ENCODE measurements around the gene TPCN2. TPM values are rescaled to one million over a fixed set of nuclear protein-coding genes. Genes with fewer than 3 reads are reported as not detected.

TPCN2 gene
- total RNA-seq, 1 experiment from 2014 or later, result 15.2 TPM

DNA sequence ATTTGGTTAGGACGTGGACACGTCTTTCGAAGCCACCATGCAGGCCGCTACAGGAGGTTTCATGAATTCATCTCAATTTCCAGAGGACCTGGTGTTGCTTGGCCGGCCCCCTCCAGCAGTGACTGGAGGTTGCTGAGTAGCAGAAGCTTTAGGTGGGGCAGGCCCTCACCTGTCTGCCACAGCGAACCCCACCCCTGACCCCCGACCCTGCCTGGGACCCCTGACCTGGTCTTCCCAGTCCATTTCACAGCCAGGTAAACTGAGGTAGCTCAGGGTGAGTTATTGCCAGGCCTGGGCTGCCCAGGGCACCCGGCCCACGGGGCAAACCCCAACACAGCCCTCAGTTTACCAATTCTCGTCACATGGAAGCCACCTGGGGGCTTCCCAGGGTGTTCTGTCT lies 67.9 kb downstream of the TPCN2 start (continued):
- TF ChIP-seq, protein P1, sequence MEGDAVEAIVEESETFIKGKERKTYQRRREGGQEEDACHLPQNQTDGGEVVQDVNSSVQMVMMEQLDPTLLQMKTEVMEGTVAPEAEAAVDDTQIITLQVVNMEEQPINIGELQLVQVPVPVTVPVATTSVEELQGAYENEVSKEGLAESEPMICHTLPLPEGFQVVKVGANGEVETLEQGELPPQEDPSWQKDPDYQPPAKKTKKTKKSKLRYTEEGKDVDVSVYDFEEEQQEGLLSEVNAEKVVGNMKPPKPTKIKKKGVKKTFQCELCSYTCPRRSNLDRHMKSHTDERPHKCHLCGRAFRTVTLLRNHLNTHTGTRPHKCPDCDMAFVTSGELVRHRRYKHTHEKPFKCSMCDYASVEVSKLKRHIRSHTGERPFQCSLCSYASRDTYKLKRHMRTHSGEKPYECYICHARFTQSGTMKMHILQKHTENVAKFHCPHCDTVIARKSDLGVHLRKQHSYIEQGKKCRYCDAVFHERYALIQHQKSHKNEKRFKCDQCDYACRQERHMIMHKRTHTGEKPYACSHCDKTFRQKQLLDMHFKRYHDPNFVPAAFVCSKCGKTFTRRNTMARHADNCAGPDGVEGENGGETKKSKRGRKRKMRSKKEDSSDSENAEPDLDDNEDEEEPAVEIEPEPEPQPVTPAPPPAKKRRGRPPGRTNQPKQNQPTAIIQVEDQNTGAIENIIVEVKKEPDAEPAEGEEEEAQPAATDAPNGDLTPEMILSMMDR (IDR thresholded peaks at IDR 0.05 in 2 of 3, conservative IDR thresholded peaks at IDR 0.05 in 1 of 3; ENCODE audit: borderline replicate concordance in 1 of 3, insufficient read depth in 1 of 3, low read depth in 2 of 3, low read length in 2 of 3), result no peak
- TF ChIP-seq, protein P2, sequence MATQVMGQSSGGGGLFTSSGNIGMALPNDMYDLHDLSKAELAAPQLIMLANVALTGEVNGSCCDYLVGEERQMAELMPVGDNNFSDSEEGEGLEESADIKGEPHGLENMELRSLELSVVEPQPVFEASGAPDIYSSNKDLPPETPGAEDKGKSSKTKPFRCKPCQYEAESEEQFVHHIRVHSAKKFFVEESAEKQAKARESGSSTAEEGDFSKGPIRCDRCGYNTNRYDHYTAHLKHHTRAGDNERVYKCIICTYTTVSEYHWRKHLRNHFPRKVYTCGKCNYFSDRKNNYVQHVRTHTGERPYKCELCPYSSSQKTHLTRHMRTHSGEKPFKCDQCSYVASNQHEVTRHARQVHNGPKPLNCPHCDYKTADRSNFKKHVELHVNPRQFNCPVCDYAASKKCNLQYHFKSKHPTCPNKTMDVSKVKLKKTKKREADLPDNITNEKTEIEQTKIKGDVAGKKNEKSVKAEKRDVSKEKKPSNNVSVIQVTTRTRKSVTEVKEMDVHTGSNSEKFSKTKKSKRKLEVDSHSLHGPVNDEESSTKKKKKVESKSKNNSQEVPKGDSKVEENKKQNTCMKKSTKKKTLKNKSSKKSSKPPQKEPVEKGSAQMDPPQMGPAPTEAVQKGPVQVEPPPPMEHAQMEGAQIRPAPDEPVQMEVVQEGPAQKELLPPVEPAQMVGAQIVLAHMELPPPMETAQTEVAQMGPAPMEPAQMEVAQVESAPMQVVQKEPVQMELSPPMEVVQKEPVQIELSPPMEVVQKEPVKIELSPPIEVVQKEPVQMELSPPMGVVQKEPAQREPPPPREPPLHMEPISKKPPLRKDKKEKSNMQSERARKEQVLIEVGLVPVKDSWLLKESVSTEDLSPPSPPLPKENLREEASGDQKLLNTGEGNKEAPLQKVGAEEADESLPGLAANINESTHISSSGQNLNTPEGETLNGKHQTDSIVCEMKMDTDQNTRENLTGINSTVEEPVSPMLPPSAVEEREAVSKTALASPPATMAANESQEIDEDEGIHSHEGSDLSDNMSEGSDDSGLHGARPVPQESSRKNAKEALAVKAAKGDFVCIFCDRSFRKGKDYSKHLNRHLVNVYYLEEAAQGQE (IDR thresholded peaks at IDR 0.05; ENCODE audit: low read depth), result no peak
- TF ChIP-seq CEBPB (IDR thresholded peaks at IDR 0.05; ENCODE audit: low read depth), result no peak

DNA sequence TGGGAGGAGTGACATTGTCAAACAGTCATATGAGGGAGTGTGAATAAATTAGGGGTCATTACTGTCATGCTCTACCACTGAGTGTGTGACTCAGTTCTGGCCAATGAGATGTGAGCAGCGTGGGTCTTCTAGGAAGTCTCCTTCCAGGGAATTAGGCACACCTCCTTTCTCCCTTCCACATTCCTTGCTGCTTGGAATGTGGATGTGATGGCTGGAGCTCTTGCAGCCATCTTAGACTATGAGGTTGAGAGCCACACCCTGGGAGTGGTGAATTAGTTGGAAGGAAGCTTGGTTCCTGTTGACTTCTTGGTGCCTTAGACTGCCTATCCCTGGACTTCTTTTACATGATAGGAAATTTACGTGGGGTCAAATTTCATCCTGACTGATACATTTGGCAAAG lies 70.5 kb downstream of the TPCN2 start:
- ChIA-PET POLR2A (interaction anchor here (1.4 kb wide), 1 partner anchor 174 kb away, joined by 3 read pairs; the partner anchor contains the start of gene MYEOV), CTCF (interaction anchor here (0.8 to 1.9 kb wide), 3 partner anchors 12 to 550 kb away, joined by 3 to 11 read pairs (median 3); no protein-coding TSS in a partner anchor), RAD21 (ENCODE audit: low non-redundant PET in 1 of 2, low total read pairs in 2 of 2, uncharacterized antibody in 2 of 2, unreplicated experiment in 2 of 2) (no interaction called here)
- no peak overlapping the region for H2AFZ ChIP-seq (ENCODE audit: low read depth, low read length, poor library complexity, severe bottlenecking)
- no TSS peak for BruUV-seq (replicated peaks)
- no peaks in the 10 kb centered on the region for H3K9me2 ChIP-seq (ENCODE audit: insufficient read depth)
- H3K27ac ChIP-seq (ENCODE audit: low read depth, low read length), result no peak overlapping the region
- no peak for ATAC-seq
- peaks cover 42 to 66% of the 10 kb centered on the region in 2 experiments for H3K4me1 ChIP-seq (ENCODE audit: control insufficient read depth in 1 of 2, insufficient read depth in 2 of 2, low read length in 2 of 2)
- intact Hi-C loops (cut with micrococcal nuclease), result no loop called here
- peak overlapping the region; percentile 39 for H3K4me2 ChIP-seq (ENCODE audit: low read length)
- no peaks in the 10 kb centered on the region; a peak in 1 of 4 replicates for H3K9me3 ChIP-seq (ENCODE audit: control insufficient read depth in 1 of 2, insufficient read depth in 1 of 2, low read depth in 1 of 2, low read length in 2 of 2)
- TF ChIP-seq YY1 (IDR thresholded peaks at IDR 0.05; ENCODE audit: extremely low read depth, insufficient replicate concordance, low read depth, low read length), result no peak
- TF ChIP-seq POLR2AphosphoS5 (IDR thresholded peaks at IDR 0.05; ENCODE audit: low read depth, low read length), result no peak
- no peak for TF ChIP-seq EGR1 (IDR thresholded peaks at IDR 0.05; ENCODE audit: low read depth)
- TF ChIP-seq, protein P3, sequence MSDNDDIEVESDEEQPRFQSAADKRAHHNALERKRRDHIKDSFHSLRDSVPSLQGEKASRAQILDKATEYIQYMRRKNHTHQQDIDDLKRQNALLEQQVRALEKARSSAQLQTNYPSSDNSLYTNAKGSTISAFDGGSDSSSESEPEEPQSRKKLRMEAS (IDR thresholded peaks at IDR 0.05), result no peak
- TF ChIP-seq ELF1 (IDR thresholded peaks at IDR 0.05; ENCODE audit: borderline replicate concordance, low read depth), result no peak
- TF ChIP-seq, protein P2 (IDR thresholded peaks at IDR 0.05; ENCODE audit: low read depth), result no peak
- TF ChIP-seq ZNF274 (IDR thresholded peaks at IDR 0.05; ENCODE audit: low read depth, low read length), result no peak
- no peak overlapping the region for H3K9ac ChIP-seq (ENCODE audit: low read length)
- no peaks in the 10 kb centered on the region for H3K27me3 ChIP-seq (ENCODE audit: insufficient read depth, low read length)
- no peaks in the 10 kb centered on the region for H3K79me2 ChIP-seq (ENCODE audit: insufficient read depth, low read length)
- no peaks in the 10 kb centered on the region for H3K36me3 ChIP-seq (ENCODE audit: control insufficient read depth in 1 of 2, insufficient read depth in 2 of 2, low read length in 2 of 2)
- no peak for DNase-seq (ENCODE audit: low read depth, low spot score)
- H3K4me3 ChIP-seq (replicated peaks in 1 of 2; ENCODE audit: low read depth in 1 of 2, low read length in 2 of 2), result no peak overlapping the region
- no peaks in the 10 kb centered on the region for H4K20me1 ChIP-seq (ENCODE audit: insufficient read depth)
